ENCODE results near the gene RAD54L2.

DNA sequence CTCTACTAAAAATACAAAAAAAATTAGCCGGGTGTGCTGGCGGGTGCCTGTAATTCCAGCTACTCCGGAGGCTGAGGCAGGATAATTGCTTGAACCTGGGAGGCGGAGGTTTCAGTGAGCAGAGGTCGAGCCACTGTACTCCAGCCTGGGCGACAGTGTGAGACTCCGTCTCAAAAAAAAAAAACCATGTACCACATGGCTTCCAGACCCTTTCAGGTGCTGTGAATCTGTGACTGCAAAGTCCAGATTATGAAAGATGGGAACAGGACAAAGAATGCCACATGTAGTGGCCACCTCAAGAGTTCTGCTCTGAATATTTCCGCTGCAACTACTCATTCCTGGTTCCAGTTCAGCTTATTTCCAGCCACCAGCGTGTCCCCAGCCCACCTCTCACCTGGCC is 30.3 kb upstream of the RAD54L2 start:
- TF ChIP-seq, protein P1, sequence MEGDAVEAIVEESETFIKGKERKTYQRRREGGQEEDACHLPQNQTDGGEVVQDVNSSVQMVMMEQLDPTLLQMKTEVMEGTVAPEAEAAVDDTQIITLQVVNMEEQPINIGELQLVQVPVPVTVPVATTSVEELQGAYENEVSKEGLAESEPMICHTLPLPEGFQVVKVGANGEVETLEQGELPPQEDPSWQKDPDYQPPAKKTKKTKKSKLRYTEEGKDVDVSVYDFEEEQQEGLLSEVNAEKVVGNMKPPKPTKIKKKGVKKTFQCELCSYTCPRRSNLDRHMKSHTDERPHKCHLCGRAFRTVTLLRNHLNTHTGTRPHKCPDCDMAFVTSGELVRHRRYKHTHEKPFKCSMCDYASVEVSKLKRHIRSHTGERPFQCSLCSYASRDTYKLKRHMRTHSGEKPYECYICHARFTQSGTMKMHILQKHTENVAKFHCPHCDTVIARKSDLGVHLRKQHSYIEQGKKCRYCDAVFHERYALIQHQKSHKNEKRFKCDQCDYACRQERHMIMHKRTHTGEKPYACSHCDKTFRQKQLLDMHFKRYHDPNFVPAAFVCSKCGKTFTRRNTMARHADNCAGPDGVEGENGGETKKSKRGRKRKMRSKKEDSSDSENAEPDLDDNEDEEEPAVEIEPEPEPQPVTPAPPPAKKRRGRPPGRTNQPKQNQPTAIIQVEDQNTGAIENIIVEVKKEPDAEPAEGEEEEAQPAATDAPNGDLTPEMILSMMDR (IDR thresholded peaks at IDR 0.05): no peak
- TF ChIP-seq POLR2A (IDR thresholded peaks at IDR 0.05): no peak
